Activated T-cell treated with anti-CD3 and anti-CD28 coated beads for 4 hours (primary cell): Measurements from ENCODE around the gene KCTD1.

ENCODE experiments used
- DNase-seq: peaks from one replicate; pipeline ENCODE4 v3.0.0-alpha.2; 2020

KCTD1 gene

DNA sequence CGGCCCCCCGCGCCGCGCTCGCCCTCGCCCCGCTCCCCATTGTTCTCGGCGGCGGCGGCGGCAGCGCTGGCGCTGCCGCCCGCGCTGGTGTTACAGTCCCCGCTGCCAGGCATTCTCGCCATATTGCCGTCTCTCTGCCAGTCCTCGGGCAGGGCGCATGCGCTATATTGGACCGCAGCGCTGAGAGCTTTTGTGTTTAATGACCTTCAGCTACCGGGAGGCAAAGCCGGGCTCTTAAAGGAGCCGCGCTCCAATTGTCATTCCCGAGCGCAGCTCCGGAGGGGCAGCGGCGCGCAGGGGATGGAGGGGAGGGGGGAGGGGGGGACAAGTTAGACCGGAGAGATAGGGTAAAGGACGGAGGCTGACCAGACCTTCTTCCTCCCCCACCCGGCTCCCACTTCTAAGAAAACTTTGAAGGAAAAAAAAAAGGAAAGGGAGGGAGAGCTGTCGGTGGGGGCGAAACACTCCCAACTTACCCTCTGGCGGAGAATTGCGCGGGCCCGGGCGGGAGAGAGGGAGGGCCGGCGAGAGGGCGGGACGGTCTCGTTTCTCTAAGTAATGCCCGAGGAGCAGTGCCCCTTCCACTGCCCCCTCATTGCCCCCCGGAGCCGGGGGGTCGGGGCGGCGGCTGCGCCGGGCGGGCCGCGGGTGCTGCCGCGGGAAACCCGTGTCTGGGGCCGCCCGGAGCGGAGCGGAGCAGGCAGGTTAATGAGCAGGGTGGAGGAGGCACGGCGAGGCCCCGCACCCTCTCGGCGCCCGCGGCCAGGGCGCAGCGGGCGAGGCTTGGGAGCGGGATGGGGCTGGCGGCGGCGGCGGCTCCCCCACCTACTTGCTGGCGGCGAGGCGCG is at the start of gene KCTD1:
TSS of gene KCTD1 (minus strand) at position 139 of the 848 bp plus-strand sequence. CDS start at position 122, 17 bp downstream.
- DNase-seq, result peak; percentile 45

DNA sequence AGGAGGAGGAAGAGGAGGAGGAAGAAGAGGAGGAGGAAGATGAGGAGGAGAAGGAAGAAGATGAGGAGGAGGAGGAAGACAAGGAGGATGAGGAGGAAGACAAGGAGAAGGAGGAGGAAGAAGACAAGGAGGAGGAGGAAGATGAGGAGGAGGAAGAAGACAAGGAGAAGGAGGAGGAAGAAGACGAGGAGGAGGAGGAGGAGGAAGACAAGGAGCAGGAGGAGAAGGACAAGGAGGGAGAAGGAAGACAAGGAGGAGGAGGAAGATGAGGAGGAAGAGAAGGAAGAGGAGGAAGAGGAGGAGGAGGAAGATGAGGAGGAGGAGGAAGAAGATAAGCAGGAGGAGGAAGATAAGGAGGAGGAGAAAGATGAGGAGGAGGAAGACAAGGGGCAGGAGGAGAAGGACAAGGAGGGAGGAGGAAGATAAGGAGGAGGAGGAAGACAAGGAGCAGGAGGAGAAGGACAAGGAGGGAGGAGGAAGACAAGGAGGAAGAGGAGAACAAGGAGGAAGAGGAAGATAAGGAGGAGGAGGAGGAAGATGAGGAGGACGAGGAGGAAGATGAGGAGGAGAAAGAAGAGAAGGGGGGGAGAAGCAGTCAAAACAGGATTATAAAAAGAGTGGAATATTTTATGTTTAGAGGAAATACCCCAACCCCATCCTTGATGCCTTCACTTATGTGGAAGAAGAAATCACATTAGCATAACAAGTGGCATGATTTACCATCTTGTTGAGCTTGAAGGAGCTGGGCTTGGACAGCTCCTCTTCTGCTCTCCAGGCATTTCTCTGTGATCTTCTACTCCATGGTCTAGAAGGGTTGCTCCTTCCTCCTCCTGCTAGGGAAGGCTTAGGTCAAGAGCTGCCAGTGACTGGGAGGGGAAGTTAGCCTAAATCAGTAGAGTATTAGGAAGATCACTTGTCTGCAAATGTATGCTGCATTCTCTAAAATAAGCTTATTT is 45.3 kb upstream of the KCTD1 start:
- no peak for DNase-seq

DNA sequence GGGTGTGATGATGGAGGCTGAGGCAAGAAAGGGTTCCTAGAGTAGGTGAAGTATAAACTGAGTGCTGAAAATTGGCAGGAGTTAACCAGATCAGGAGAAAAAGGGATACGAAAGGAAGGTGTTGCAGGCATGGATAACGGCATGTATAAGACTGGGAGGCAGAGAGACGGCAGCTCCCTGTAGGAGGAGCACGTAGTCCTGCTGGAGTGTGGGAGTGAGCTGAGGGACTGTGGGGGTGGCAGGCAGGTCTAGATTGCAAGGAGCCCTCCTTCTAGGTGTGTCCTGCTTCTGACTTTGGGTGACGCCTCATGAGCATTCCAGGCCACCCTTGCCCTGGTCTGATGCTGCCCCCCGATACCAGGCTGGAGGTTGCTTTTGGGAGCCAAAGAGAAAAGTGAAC is 36.4 kb upstream of the KCTD1 start:
- DNase-seq, result no peak

DNA sequence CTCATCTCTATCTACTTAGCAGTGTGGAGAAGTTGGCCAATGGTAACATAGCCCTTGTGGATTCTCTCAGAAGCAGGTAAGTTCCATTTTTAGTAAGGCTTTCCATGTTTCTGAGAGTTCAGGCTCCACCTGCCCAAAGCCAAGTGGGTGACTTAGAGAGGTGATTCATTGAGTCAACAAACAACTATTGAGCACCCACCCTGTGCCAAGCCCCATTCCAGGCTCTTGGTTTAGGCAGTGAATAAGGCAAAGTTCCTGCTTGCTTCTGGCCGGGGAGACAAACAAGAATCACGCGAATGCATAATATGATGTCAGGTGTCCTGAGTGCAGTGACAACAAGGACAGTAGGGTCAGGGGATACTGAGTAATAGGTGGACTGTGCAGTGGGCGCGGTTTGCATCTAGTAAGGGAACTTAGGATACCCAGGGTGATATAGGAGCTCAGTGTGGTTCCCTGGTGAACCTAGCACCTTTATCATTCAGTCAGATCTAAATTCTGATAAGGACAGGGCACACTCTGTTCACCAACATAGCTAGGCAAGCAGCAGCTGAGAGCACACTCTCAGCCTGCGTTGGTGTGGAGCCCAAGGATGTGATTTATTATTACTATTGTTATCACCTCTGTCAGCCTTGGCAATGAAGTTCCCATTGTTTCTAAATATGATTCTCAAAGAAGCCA is 31.7 kb upstream of the KCTD1 start:
- no peak for DNase-seq

DNA sequence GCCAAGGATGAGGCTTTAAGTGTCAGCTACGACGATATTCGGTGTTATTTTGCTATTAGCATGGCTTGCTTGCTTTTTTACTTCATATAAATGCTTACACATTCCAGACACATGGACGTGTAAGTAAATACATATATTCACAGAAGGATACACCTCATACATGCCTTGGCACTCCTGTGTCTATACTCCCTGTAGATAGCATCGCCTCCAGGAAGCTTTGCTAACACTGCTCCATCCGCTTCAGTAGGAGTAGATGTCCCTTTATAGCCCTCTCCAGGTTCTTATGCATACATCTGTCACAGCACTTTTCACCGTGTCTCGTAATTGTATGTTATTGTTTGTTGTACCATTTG is 27.5 kb upstream of the KCTD1 start:
- no peak for DNase-seq

DNA sequence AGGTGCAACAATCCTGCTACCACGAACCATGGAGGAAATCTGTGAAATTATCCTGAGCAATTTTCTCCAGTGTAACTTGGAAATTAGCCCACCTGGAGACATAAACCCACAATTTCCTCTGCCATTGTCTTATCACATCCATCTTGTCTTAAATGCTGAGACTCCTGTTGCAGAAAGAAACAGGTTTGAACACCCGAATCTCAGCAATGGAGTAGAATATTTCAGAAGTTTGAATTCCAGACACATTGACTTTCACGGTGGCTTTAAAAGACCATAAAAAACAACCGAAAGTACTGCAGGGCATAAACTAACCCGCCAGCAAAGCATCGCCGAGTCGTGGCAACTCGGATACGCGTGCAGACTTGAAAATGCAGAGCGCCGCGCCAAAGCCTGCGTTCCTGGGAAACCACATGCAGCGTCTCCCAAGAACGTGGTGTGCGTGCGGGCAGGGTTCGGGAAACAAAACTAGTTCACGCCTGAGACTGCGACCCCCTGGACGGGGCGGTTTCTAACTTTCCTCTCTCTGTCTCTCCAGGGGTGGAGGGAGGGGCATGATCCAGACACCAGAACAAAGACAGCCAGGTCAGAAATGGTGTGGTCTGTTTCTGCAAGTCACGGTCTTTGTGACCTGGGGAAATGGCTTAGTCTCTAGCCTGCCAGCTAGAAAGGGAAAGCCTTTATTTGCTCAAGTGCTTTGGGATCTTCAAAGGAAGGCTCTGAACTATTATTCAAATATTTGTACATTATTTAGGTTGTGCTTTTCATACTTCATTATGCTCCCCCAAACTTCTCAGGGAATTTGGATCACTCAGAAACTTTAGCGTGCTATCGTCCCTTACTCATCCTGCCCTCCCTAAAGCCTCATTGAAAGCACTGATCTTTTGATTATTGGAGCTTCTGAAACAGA is 26.9 kb upstream of the KCTD1 start:
- no peak for DNase-seq

DNA sequence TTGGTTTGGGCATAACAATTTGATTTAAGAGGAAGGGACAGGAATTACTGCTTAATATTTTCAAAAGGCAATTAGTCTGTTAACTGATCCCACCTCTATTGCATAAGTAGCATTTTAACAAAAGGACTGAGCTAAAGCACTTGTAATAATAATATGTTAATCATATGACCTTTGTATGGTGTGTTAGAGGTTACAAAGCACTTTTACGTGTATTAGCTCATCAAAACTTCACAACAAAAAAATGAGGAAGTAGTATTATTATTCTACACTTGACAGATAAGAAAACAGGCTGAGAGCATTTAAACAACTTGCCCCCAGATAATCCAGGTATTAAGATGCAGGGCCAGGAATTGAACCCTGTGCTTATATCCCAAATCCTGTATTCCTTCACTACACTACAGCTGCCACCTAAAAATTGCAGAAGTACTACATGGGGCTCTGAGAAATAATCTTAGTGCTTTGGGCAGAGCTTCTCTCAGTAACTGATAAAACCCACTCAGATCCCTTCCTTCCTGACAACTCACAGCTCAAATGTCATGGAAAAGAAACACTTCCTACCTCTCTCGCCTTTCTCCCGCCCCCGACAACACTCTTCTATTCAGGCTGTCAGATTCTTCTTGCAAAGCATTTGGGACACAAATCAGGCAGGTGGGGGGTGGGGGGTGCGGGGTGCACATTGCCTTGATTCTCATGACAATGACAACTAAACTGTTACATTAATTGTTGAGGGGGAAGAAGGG is 20.7 kb upstream of the KCTD1 start:
- DNase-seq, result no peak

DNA sequence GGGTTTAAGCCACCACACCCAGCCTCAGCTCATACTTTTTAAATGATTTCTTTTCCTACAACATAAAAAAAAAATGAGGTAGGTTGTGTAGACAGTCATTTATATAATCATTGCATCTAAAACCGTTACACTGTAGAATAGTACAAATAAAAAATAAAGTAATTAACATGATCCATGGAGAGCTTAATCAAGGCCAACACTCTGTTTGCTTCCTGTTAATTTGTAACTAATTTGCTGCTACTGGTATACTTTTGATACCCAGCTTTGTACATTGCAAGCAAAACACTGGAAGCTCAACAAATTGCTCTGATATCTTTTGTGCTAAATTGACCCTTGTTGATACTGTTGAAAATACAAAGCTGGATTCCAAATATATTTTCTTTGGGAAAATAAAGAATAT is 20.2 kb upstream of the KCTD1 start:
- DNase-seq, result no peak

DNA sequence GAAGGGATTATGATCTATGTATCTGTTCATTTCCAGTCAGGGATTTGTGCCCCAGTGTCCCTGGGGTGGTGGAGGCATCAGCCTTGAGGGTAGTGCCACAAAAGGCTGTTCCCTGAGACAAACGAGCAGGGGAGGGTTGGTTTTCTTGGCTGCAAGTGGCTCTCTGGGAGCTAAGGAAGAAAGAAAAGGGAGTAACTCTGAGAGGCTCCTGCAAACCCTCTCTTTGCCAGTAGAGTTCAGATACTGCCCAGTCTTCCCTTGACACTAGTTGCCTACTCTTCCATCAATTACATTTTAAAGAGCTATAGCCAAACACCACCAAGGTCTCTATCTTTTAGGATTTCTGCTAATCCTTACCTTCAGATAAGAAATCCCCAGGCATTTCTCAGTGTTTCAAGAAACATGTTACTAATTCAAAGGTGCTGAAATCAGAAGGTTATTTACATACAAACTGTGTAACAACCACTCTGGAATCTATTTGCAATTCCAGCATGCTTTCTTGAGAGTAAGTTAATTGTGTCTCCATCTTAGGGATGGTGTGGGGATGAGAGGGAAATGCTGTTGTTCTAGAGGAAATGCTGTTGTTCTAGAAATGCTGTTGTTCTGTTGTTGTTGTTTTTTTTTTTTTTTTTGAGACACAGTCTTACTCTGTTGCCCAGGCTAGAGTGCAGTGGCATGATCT is 18.7 kb upstream of the KCTD1 start:
- no peak for DNase-seq

DNA sequence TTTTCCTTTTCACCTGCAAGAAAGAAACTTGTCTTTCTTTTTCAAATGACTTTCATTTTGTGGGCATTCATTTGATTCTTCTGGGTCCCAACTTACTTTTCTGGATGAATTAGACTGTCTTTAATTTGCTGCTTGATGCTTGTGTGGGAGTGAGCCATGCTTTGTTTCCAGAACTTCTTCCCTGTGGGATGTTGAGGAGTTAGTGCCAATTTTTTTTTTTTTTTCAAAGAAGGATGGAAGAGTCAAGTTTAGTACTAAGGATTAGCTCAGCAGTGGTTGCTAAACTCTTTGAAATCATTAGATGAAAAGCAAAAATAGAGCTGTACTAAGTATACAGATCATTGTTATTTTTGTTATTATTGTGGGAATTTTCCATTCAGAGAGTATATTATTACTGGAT is 17.2 kb upstream of the KCTD1 start:
- DNase-seq, result no peak

DNA sequence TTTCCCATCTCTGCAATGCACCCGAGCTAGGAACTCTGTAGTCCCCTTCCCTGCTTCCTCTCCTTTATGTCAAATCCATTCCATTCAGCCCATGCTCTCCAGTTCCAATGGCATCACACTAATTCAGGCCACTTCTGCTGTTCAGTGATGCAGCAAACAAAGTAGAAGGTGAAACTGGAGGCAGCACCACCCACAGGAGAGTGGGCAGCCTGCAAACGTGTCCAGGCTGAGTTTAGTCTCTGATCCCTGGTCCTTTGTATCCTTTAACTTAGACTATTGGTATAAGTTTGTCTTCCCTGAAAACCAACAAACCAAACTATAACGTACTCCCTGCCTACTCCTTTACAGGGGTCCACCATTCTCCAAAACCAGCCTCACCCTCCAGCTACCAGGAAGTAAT is 14.7 kb upstream of the KCTD1 start:
- no peak for DNase-seq

DNA sequence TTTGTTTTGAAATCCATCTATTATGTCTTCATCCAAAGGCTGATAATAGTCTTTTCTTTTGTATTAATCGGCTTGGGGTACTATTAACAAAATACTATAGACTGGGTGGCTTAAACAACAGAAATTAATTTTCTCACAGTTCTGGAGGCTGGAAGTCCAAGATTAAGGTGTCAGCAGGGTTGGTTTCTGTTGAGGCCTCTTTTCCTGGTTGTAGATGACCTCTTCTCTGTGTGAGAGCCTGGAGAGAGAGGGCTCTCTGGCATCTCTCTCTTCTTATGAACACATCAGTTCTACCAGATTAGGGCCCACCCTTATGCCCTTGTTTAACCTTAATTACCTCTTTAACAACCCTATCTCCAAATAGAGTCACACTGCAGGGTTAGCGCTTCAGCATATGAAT is 14.2 kb upstream of the KCTD1 start:
- no peak for DNase-seq

DNA sequence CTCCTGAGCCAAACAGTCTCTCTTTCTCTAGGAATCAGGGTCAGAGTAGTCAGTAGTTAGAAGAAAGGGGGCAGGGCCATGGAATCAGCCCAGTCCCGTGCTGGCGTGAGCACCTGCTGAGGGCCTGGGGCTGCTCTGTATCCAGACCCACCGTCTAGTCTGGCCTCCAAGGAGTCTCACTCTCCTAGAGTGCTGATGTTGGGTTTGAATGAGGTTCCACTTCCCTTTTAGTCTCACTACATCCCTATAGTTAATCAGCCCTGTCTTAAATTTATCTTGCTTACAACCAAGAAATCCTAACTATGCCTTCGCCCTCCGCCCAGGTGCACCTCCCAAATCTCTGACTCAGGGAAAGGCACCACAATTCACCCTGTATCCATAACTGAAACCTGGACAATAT is 13.4 kb upstream of the KCTD1 start:
- DNase-seq, result no peak

DNA sequence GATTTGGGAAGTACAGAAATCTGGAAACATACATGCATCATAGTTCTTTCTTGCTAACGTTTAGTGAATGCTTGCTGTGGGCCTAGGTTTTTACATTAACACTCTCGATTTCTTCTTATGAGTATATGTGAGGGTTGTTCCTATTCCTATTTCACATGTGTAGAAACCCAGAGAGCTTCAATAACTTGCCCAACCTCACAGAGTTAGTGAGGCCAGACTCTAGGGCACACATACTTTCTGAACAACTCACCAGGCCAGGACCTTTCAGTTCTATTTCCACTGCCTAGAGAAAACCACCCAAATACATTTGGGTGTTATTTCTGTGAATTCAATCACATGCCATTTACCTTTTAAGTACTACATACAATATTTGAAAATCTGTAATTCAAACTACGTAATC is 8.2 kb upstream of the KCTD1 start:
- no peak for DNase-seq

DNA sequence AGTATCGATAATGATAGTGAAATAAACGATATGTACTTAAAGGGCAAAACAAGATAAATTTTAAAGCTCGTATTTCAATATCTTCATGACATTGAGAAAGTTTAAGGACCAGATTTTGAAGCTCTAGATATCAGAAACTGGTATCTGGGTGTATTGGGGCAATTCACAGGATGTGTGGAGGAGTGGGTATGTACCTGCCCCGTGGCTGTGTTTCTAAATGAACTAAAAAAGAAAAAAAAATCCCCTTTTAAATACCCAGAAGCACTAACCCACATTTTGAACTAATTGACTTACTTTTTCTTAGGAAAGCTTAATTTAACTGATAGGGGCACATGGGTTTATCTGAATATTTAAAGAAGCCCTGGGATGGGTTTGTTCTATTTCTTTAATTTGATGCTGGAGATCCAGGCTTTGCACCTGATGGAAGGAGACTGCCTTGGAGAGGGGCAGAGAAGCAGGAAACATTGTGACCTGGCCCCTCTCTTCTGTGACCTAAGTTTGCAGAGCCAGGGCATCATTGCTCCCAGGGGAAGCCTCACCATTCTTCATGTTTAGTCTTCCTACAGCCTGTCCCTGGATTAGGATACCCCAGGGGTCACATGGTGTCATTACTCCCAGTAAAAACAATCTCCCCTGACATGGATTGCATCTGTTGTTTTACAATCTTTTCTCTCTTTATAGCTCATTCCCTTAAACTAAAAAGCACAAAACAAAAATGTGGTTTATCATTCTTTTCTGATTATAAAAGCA is 7.6 kb upstream of the KCTD1 start:
- DNase-seq, result no peak

DNA sequence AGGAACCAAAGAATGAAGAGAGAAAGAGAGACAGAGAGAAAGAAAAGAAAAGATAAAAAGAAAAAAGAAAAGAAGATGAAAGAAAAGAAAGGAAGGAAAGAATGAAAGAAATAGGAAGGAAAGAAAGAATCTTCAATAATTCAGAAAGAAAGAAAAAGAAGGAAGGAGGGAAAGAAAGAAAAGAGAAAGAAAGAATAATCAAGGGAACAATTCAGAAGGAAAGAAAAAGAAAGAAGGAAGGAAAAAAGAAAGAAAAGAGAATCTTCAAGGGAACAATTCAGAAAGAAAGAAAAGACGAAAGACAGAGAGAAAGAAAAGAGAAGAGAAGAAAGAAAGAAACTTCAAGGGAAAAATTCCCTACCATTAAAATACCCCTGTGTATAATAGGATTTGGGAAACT is 5.6 kb upstream of the KCTD1 start:
- no peak for DNase-seq

DNA sequence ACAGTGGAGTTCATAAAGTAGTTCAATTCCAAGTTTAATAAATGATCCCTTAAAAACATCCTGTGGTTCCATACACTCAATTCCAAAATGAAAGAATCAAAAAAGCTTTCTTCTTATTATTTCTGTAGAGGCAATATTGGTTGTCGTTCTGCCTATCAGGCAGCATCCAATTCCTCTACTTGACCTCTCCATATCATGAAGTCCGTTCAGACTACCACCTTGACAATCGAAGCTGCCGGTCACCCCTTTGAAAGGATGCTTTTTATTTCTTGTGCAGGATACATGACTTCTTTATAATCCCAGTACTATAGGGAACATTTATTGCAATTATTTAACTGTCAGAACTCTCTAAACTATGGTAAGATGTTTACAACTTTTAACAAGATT is 3.3 kb upstream of the KCTD1 start:
- no peak for DNase-seq

DNA sequence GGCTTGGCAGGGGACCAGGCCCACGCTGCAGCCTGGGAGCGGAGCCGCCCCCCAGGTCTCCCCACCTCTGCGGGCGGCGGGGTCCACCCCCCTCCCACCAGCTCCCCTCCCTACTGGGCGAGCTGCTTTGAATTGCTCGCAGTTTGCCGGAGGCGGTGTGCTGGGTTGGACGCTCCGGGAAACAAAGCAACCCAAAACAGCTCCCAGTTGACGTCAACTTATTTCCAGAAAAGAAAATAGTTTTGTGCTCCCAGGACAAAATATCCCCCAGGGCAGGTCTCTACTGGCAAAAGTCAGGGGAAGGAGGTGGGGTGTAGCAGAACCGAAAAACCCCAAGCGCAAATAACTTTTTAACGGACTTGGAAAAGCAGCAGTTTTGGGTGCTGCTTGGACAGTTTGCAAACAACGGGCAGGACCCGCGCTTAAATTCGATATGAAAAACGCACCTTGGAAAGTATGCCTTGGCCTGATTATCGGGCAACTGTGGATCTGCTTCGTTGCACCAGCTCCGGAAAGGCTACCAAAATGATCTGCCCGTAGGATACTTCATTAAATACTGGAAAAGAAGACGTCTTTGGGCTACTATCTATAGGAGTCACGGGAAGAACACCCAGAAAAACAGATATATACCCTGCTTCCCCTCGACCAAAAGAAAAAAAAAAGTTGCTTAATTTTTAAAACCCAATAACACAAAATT is 2.8 kb upstream of the KCTD1 start:
- no peak for DNase-seq

DNA sequence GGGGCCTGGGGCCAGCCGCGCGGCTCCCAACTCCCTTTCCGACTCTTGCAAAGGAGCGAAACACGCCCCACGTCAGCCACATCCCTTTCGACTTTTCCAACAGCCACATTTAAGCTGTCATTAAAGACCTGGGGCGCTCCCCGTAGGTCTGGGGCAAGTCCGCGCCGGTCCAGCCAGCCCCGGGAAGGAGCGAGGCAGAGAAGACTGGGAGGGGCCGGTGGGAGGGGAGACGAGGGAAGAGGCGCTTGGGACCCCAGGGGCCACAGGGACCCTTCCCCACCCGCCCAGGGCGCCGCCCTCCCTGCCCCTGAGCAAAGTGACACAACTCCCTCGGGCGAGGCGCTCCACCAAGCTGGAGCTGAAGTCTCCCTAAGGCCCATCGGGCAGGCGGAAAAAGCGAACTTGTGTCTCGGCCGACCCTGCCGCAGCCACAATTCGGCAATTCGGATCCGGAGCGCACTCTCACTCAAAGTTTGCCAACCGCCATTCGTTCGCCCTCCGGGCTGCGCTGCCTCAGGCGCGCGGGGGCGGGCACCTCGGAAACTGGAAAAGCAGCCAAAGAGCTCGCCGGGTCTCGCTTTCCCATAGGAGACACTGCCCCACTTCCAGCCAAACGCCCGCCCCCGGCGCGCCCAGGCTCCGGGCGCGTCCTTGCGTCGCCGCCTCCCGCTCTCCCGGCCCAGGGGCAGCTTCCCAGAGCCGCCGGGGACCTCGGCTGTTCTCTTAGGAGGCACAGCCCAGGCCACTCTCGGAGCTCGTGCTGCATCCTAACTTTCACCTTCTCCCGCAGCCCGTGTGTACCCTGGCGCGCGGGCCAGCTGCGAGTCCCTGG is 1.1 kb upstream of the KCTD1 start:
- DNase-seq, result no peak
